Omental fat pad (tissue), 4 donors: ENCODE measurements around the gene YIPF5. TPM values are rescaled to one million over a fixed set of nuclear protein-coding genes. Genes with fewer than 3 reads are reported as not detected.

ENCODE experiments used
- ATAC-seq: fragments of 150-250 bp; one replicate; pipeline ENCODE4 v1.9.1; 2016; ENCODE audit warnings: mild to moderate bottlenecking, moderate library complexity; ENCODE audit not compliant: low FRiP score
- DNase-seq: peaks from one replicate; pipeline ENCODE4 v3.0.0-alpha.2; 2019; ENCODE audit warnings: low spot score
- total RNA-seq, 4 donors: library from RNA; depleted of rRNA; stranded (reverse); fragments of >200 nt; gene quantifications; one replicate each; pipeline ENCODE4 v1.1.0, GENCODE V29; 2016
- TF ChIP-seq, protein P1 (sequence below), 3 donors: fragments of 450-650 bp; IDR thresholded peaks; one replicate each; pipeline ENCODE4 v1.5.1; 2016 to 2017; ENCODE audit warnings: antibody characterized with exemption in 3 of 3, mild to moderate bottlenecking in 3 of 3, moderate library complexity in 2 of 3

Gene YIPF5
- total RNA-seq, 4 donors from 2014 or later: 30.5 to 45.7 (median 44.7) TPM

DNA sequence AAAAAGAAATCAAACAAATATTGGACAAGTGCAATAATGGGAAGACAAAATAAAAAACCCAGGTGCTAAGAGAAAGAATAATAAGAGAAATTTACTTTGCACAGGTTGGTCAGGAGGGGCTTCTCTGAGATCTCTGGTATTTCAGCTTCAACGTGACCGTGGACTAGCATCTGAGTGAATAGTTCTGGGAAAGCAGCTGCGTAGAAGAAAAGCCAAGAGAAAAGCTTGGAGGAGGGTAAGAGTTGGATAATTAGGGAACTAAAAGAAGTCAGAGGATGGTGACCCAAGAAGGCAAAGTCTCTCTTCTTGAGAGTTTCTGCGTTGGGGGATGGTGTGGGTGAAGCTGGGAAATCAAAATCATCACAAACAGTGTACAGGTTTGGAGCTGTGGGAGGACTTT is 41.6 kb downstream of the YIPF5 start:
- no peak for DNase-seq
- TF ChIP-seq, protein P1, sequence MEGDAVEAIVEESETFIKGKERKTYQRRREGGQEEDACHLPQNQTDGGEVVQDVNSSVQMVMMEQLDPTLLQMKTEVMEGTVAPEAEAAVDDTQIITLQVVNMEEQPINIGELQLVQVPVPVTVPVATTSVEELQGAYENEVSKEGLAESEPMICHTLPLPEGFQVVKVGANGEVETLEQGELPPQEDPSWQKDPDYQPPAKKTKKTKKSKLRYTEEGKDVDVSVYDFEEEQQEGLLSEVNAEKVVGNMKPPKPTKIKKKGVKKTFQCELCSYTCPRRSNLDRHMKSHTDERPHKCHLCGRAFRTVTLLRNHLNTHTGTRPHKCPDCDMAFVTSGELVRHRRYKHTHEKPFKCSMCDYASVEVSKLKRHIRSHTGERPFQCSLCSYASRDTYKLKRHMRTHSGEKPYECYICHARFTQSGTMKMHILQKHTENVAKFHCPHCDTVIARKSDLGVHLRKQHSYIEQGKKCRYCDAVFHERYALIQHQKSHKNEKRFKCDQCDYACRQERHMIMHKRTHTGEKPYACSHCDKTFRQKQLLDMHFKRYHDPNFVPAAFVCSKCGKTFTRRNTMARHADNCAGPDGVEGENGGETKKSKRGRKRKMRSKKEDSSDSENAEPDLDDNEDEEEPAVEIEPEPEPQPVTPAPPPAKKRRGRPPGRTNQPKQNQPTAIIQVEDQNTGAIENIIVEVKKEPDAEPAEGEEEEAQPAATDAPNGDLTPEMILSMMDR (IDR thresholded peaks at IDR 0.05): no peak
- ATAC-seq: no peak

DNA sequence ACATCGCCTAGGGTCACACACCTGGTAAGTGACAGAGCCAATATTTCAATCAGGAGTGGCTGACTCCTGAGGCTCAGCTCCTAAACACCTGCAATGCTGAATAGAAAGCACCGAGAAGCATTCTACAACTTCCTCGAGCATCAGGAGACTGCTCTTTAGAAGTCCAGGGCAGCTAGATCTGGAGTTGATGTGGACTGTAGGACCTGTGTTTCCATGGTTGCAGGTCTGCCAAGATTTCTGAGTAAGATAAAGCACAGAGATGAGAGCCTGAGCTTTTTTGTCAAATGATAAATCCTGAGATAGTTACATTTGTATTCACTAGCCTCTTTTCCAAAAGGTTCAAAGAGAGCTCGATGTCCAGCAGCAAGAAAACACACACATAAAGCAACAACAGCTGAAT is 43.8 kb downstream of the YIPF5 start:
- TF ChIP-seq, protein P1 (IDR thresholded peaks at IDR 0.05): no peak
- DNase-seq (no peak), ATAC-seq (no peak)

DNA sequence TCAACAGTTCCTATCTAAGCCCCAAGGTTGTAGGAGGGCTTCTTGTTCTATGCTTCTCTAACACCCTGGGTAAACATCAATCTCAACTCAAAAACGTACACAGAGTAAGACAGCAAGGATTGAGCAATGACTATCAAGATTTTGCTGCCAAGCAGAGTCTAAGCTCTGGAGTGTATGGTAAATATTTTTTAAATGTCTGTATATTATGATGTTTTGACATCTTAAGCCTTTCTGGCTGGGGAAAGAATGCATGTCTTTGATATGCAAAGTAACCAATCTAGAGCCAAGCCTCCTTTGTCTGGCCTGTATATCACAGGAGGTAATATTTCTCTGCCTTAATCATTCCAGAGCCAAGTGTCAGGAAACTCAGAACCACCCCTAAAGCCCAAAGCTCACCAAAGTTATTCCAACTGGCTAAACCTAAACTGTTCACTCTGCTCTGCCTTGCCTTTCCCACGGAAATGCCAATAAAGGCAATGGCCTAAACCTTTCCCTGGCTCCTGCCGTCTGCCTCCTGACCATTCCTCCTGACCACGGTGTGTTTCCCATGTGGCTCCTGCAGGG is 45.2 kb downstream of the YIPF5 start:
- TF ChIP-seq, protein P1 (IDR thresholded peaks at IDR 0.05): no peak
- no peak for DNase-seq
- ATAC-seq: peak; percentile 79

DNA sequence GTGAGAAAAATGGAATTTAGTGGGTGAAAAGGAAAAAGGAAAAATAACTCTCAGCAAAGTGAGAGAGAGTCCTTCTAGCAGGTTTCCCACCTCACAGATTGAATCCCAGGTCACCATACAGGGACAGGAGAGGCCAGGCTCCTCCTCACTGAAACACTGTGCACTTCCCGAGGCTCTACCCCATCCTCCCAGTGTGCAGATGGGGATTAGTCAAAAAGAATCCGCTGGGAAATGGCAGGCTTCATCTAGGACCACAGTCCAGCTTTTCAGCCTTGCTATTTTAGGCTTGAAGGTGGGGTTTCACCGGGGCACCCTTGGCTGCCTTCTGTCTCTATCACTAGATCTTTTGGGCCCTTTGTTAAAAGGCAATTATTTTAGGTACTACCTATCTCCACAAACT is 47.8 kb downstream of the YIPF5 start:
- TF ChIP-seq, protein P1 (IDR thresholded peaks at IDR 0.05): no peak
- ATAC-seq (no peak), DNase-seq (no peak)

DNA sequence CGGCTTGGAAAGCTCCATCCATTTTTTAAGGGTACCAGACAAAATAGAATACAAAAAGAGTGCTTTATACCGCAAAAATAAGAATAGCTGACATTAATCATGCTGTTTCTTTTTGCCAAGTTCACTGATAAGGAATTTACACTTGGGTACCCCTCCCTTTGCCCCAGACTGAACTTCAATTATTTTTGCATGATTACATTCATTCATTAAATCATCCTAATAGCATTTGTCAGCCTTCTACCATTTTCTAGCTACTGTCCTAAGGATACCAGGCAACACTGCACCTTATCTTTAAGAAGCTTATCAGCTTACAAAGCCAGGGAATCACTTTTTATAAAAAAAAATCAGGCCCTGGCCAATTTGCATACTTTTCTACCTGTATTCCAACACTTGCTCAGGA is 48.4 kb downstream of the YIPF5 start:
- TF ChIP-seq, protein P1 (IDR thresholded peaks at IDR 0.05): no peak
- ATAC-seq: no peak

DNA sequence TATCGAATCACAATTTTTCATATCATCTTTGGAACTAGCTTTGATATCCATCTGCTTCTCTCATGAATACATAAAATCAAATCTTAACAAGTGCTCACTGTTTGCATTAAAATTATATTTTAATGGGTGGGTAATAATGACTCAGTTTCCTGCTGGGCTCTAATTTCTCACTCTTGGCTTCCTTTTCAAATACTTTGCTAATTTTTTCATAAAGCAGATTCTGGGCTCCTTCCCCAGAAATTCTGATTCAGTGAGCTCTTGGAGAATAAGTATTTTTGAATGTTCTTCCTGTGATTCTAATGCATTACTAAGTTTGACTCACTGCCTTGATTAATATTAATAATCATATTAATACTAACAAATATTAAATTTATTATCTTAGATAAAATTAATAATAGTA is 48.9 kb downstream of the YIPF5 start:
- TF ChIP-seq, protein P1 (IDR thresholded peaks at IDR 0.05): no peak
- ATAC-seq (no peak), DNase-seq (no peak)

More for the DNA sequence above, 48.4 kb downstream of the YIPF5 start:
- no peak for DNase-seq

DNA sequence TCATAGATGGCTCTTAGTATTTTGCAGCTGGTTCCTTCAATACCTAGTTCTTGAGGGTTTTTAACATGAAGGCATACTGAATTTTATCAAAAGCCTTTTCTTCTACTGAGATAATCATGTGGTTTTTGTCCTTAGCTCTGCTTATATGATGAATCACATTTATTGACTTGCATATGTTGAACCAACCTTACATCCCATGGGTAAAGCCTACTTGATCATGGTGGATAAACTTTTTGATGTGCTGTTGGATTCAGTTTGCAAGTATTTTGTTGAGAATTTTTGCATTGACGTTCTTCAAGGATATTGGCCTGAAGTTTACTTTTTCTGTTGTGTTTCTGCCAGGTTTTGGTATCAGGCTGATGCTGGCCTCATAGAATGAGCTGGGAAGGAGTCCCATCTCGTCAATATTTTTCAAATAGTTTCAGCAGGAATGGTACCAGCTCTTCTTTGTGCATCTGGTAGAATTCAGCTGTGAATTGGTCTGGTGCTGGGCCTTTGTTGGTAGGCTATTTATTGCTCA is 49.7 kb downstream of the YIPF5 start:
- TF ChIP-seq, protein P1 (IDR thresholded peaks at IDR 0.05): no peak
- ATAC-seq: no peak
- DNase-seq: no peak
